GM20431 (cell line): ENCODE data around the gene TGFBRAP1.

ENCODE experiments used
- in situ Hi-C: fragments of 300-500 bp; cut with MseI, MboI; formaldehyde crosslinking; loops from one replicate; pipeline ENCODE4 v1.15.0; 2020; ENCODE audit warnings: low sequenced_read_pairs; ENCODE audit not compliant: unreplicated experiment

The TGFBRAP1 gene

GRCh38 chr2:105248316-105249070 is 81.0 kb downstream of the TGFBRAP1 start:
- in situ Hi-C loops: no loop called here

DNA sequence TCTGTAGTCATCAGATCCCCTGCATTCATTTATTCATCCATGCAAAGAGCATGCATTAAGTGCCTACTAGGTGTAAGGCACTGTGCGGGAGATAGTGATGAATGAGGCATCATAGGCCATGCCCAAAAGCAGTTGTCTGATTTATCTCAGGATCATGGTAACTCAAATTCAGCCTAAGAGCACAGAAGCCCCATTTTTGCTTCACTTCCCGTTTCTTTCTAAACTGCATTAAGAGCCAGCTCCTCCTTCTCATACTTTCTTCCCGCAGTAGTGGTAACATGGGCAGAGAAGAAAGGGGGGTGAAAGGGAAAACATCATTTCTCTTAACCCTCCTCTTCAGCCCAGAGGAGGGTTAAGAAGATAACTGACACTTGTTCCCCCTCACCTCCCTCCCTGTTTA is 85.1 kb downstream of the TGFBRAP1 start:
- in situ Hi-C loops: no loop called here

DNA sequence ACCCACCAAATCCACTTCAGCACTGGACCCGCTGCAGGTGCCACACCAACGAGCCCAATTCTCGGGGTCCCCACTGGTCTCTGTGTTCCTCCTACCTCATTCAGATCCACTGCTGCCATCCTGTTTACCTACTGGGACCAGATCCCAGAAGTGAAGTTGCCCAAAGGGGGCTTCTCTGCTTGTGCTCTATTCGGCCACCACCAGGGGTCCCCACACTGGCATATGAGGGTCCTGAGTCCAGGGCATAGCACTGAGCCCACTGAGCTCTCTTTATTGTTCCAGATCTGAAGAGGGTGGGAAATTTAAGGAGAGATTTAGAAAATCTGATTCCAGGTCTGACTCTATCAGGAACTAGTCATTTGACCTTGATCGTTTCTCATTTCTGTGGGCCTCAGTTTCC is 85.6 kb downstream of the TGFBRAP1 start:
- in situ Hi-C loops: no loop called here

- in situ Hi-C loops: no loop called here
These were observed 87.1 kb downstream of the TGFBRAP1 start for GRCh38 chr2:105242286-105242993.

GRCh38 chr2:105241443-105241842 is 88.1 kb downstream of the TGFBRAP1 start, which contains the start of gene GPR45:
Gene GPR45, plus strand, starts transcription at chr2:105241743. Its CDS starts 116 bp downstream, at chr2:105241859.
- in situ Hi-C loops: no loop called here

DNA sequence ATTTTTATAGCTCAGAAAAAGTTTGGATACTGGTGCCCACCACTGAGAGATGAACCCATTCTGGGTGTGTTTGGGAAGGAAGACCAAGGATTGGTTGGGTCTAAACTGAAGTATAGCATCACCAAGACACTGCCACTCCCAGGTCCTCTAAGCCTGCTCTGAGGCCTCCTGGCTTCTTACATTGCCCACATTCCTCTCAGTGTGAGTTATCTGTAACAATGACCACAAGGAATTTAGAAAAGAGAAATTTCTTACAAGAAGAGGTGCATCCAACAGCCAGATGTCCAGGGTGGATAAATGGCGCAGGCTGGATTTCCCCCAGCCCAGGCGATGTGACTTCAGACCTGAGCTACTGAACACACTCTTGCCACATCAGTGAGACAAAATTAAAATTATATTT is 89.6 kb downstream of the TGFBRAP1 start:
- in situ Hi-C loops: loop anchor here (10.0 kb wide), 1 partner anchor 125 kb away; no protein-coding TSS in a partner anchor

DNA sequence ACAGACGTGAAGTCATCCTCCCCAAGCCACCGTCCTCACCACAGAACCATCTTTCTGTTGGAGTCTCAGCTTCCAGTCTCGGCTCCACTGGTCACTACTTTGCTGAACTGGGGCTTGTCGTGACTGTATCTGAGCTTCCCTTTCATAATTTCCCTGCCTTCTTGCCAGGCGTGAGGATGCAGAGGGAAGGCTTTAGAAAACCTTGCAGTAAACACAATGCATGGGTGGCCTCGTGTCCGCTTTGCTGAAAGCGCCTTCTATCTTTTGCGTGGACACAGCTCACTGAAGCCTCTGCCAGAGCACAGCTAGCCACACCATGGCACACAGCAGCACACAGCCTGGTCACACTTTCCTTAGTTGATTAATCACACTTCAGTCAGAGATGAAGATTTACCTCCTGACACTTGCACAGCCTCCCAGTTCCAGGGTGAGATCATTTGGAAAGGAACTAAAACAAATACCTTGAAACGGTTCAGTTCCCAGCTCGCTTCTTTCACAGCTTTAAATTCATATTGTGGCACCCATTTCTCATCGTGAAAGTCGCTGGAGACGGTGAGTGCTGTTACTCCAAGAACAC is 90.8 kb downstream of the TGFBRAP1 start:
- in situ Hi-C loops: loop anchor here (10.0 kb wide), 1 partner anchor 124 kb away; no protein-coding TSS in a partner anchor

GRCh38 chr2:105237045-105237765 is 92.3 kb downstream of the TGFBRAP1 start:
- in situ Hi-C loops: loop anchor here (10.0 kb wide), 1 partner anchor 122 kb away; no protein-coding TSS in a partner anchor

- in situ Hi-C loops: loop anchor here (10.0 kb wide), 1 partner anchor 121 kb away; no protein-coding TSS in a partner anchor
These were observed 93.5 kb downstream of the TGFBRAP1 start for GRCh38 chr2:105236060-105236424.

DNA sequence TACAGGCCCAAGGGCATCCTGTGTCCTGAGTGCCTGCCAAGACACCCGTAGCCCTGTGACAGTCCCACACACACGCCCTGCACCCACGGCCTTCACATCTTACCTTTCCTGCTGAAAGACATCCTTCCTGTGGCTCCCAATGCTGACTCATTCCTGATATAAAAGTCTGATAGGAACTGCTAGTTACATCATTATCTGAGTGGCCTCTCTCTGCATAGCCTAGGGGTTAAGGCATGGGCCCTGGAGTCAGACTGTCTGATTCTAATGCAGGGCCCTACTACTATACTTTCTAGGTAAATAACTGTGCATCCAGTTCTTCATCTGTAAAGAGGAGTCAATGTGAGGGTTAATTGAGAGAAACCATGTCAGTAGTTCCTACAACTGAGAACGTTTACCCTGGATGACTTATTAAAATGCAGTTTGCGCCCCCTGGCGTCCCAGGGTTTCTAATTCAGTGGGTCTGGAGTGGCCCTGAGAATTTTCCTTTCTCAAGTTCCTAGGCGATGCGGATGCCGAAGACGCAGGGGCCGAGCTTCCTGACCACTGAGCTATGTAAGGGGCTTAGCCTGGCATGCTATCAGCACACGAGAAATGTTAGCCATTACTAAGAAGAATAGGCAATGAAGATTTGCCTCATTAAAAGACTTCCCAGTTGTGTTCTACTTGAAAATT is 94.0 kb downstream of the TGFBRAP1 start:
- in situ Hi-C loops: loop anchor here (10.0 kb wide), 1 partner anchor 121 kb away; no protein-coding TSS in a partner anchor

DNA sequence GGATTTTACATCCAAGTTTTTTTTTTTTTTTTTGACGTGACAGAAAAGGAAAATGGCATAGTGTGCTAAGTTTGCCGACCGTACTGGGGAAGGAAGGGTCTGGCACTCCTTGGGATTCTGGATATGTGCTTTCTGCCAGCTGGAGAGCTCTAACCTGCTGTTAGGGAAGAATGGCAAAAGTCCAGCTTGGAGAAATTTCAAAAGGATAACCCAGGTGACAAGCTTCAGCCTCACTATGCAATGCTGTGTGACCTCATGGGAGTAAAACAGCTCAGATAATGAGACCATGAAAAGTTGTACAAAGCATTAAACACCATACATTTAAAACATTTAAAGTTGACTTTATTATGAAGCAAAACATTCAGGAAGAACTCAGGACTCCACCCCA is 98.3 kb downstream of the TGFBRAP1 start:
- in situ Hi-C loops: loop anchor here (10.0 kb wide), 1 partner anchor 116 kb away; no protein-coding TSS in a partner anchor

- in situ Hi-C loops: no loop called here
These were observed 105.1 kb downstream of the TGFBRAP1 start for GRCh38 chr2:105224444-105224843.

DNA sequence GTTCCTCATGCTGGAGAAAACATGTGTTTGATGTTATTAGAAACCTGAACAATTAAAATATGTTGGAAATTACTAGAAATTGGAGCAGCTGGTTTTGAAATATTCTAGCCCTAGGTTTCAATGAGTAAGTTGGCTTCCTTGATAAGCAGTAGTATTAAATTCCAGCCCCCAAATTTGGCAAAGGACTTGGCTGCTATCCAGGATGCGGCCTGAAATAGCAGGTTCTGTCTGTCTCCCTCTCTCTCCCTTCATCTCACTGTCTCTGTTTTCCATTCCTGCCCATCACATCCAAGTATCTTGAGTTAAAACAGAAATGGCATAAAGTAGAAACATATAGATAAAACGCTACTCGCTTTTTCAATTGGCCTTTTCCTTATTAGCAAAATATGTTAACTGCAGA is 108.9 kb downstream of the TGFBRAP1 start:
- in situ Hi-C loops: no loop called here

GRCh38 chr2:105215586-105216192 is 113.8 kb downstream of the TGFBRAP1 start:
- in situ Hi-C loops: no loop called here
